ENCODE data around the gene TRIO.

DNA sequence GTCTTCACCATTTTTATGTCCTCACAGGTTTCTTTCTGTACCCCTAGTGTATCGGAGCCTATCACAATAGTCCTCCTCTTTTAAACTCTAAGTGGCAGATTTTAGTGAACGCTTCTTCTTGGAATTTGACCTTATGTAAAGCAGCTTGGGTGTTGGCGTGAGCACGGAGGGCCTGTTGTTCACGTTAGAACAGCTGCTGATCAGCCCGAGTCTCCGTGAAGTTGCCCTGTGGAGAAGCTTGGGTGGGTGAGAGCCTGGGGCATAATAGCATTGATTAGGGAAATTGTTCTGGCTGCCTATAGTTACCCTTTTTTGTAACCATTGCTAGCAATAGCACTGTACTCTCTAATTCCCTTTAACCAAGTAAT, 271.5 kb downstream of the TRIO start:
- TF ChIP-seq, protein P1, sequence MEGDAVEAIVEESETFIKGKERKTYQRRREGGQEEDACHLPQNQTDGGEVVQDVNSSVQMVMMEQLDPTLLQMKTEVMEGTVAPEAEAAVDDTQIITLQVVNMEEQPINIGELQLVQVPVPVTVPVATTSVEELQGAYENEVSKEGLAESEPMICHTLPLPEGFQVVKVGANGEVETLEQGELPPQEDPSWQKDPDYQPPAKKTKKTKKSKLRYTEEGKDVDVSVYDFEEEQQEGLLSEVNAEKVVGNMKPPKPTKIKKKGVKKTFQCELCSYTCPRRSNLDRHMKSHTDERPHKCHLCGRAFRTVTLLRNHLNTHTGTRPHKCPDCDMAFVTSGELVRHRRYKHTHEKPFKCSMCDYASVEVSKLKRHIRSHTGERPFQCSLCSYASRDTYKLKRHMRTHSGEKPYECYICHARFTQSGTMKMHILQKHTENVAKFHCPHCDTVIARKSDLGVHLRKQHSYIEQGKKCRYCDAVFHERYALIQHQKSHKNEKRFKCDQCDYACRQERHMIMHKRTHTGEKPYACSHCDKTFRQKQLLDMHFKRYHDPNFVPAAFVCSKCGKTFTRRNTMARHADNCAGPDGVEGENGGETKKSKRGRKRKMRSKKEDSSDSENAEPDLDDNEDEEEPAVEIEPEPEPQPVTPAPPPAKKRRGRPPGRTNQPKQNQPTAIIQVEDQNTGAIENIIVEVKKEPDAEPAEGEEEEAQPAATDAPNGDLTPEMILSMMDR (IDR thresholded peaks at IDR 0.05), result no peak
- TF ChIP-seq POLR2A (IDR thresholded peaks at IDR 0.05), result no peak
